Measurements from ENCODE around the gene MARS1. TPM values are rescaled to one million over a fixed set of nuclear protein-coding genes. Genes with fewer than 3 reads are reported as not detected.

Gene MARS1
- total RNA-seq, 1 experiment from 2014 or later, result 291 TPM

- intact Hi-C loops (cut with micrococcal nuclease; ENCODE audit: unreplicated experiment) (no loop called here), in situ Hi-C loops (cut with HindIII; ENCODE audit: low pct_unique_long_range_greater_than_20kb, low sequenced_read_pairs) (no loop called here)
- ATAC-seq (no peak), DNase-seq (ENCODE audit: low read depth, low spot score) (no peak)
- POLR2A ChIA-PET, result no interaction called here
- Histone ChIP-seq H3K27me3 (ENCODE audit: control insufficient read depth, insufficient read depth, low read length) (no peaks in the 10 kb centered on the region), H3K4me3 (ENCODE audit: low read depth in 2 of 2, low read length in 2 of 2) (peak overlapping the region; percentile 85 to 86), H3K36me3 (ENCODE audit: control insufficient read depth, insufficient read depth, low read length) (peaks cover 12% of the 10 kb centered on the region; the same call in 1 of the 2 replicates), H3K4me1 (ENCODE audit: control insufficient read depth, insufficient read depth, low read length) (peaks cover 31% of the 10 kb centered on the region), H3K9me3 (ENCODE audit: control insufficient read depth, insufficient read depth, low read depth, low read length) (no peaks in the 10 kb centered on the region), H3K27ac (ENCODE audit: low read length) (peak overlapping the region; percentile 97)
- no TSS peak for BruUV-seq (replicated peaks)
- TF ChIP-seq REST (IDR thresholded peaks at IDR 0.05; ENCODE audit: insufficient read depth in 1 of 2, low read depth in 2 of 2, low read length in 1 of 2), result no peak
- TF ChIP-seq POLR2AphosphoS5 (IDR thresholded peaks at IDR 0.05; ENCODE audit: low read depth, low read length), result no peak
- TF ChIP-seq TCF7L2 (IDR thresholded peaks at IDR 0.05; ENCODE audit: low read depth, low read length), result no peak
- TF ChIP-seq SIN3A (IDR thresholded peaks at IDR 0.05; ENCODE audit: borderline replicate concordance, insufficient read depth, low read depth, low read length), result no peak
- no peak for TF ChIP-seq CTCF (IDR thresholded peaks at IDR 0.05)
- CTCF ChIA-PET, result interaction anchor here (0.9 kb wide), 1 partner anchor 68 kb away, joined by 3 read pairs; no protein-coding TSS in a partner anchor
Observed at GRCh38 chr12:57523706-57524614, 36.1 kb downstream of the MARS1 start.

GRCh38 chr12:57524814-57525614 lies 37.1 kb downstream of the MARS1 start:
- intact Hi-C loops (cut with micrococcal nuclease; ENCODE audit: unreplicated experiment), result no loop called here
- H3K4me1 ChIP-seq (ENCODE audit: control insufficient read depth, insufficient read depth, low read length), result peaks cover 32% of the 10 kb centered on the region

More at GRCh38 chr12:57524814-57525614, 37.1 kb downstream of the MARS1 start:
- ChIA-PET POLR2A (no interaction called here), CTCF (interaction anchor here (0.9 kb wide), 1 partner anchor 67 kb away, joined by 3 read pairs; no protein-coding TSS in a partner anchor)
- peaks cover 5% of the 10 kb centered on the region; the same call in 1 of the 2 replicates for H3K36me3 ChIP-seq (ENCODE audit: control insufficient read depth, insufficient read depth, low read length)
- in situ Hi-C loops (cut with HindIII; ENCODE audit: low pct_unique_long_range_greater_than_20kb, low sequenced_read_pairs), result no loop called here
- H3K27me3 ChIP-seq (ENCODE audit: control insufficient read depth, insufficient read depth, low read length), result no peaks in the 10 kb centered on the region
- DNase-seq (ENCODE audit: low read depth, low spot score), result no peak
- no peak for ATAC-seq
- no TSS peak for BruUV-seq (replicated peaks)
- no peak for TF ChIP-seq TCF7L2 (IDR thresholded peaks at IDR 0.05; ENCODE audit: low read depth, low read length)
- H3K4me3 ChIP-seq (ENCODE audit: low read depth in 2 of 2, low read length in 2 of 2), result peak overlapping the region; percentile 85 to 86
- H3K27ac ChIP-seq (ENCODE audit: low read length), result peak overlapping the region; percentile 97
- H3K9me3 ChIP-seq (ENCODE audit: control insufficient read depth, insufficient read depth, low read depth, low read length), result no peaks in the 10 kb centered on the region
